HG03575 (cell line): Measurements from ENCODE around the gene MS4A10.

Experiments
- ATAC-seq: cut with Tn5 transposase; IDR thresholded peaks from one replicate; pipeline ENCODE4 v1.9.1; 2021; ENCODE audit not compliant: unreplicated experiment, insufficient number of reproducible peaks, low FRiP score; ENCODE audit errors: extremely low read depth

MS4A10 gene

GRCh38 chr11:60763692-60764369 lies 21.3 kb upstream of the MS4A10 start:
- ATAC-seq, result no peak

DNA sequence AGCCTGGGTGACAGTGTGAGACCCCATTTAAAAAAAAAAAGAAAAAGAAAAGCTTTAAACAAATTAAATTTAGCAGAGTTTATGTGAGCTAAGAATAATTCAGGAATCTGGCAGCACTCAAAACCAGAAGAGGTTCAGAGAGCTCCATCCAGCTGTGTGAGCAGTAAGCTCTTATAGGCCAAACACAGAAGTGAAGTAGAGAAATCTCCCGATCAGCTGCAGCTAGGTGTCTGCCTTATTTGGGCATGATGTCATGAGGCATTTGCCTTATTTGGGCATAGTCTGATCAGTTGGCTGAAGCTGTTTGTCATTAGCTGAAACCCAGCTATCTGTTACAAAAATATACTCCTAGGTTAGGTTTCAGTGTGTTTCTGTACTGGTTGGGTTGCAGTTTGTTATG lies 20.3 kb upstream of the MS4A10 start:
- peak; percentile 43 for ATAC-seq

GRCh38 chr11:60765355-60765754 lies 19.8 kb upstream of the MS4A10 start:
- ATAC-seq, result no peak

DNA sequence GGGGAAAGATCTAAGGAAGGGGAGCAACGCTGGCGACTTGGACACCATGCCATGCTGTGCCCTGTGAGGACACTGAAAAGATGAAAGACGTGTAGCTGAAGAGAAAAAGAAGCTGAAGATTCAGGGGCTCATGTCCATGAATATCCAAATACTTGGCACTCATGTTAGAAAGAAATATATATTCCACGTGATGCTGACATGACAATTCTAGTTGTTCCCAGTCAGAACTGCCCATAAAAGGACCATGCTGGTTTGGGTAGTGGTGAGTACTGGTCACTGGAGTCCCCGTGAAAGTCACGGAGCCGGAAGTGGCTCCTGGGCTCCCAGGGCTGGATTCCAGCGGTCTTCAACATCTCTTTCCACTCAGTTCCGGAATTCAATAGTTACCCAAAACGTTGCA lies 18.6 kb upstream of the MS4A10 start:
- ATAC-seq, result no peak

DNA sequence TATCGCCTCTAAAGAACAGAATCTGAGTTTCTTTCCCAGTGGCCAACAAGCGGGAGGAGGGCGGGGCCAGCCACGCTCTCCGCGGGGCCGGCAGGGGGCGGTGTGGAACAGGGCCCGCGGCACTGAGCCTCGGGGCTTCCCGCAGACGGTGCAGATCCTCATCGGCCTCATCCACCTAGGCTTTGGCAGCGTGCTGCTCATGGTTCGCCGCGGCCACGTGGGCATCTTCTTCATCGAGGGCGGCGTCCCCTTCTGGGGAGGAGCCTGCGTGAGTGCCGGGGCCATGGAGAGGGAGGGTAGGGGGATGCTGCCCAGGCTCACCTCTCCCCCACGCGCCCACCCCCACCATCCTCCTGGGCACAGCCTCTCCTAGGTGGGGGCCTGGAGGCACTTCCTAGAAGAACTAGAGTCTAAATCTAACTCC lies 17.7 kb upstream of the MS4A10 start:
- ATAC-seq, result no peak

DNA sequence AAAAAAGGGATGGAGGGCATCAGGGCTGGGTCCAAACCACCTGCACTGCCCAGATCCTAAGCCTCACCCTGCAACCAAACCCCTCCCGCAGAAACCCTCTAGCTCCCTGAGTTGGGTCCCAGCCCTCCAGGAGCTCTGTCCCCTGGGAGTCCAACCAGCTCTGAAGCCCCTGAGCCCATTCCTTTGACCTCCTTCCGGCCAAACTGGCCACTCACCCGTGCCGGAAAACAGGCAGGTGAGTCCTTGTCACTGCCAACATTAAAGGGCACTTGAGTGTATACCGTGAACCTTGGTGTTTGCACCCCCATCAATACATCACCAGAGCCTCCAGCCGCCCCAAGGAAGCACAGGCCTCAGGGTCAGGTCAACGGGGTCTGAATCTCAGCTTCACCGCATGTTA lies 16.9 kb upstream of the MS4A10 start:
- ATAC-seq, result no peak

DNA sequence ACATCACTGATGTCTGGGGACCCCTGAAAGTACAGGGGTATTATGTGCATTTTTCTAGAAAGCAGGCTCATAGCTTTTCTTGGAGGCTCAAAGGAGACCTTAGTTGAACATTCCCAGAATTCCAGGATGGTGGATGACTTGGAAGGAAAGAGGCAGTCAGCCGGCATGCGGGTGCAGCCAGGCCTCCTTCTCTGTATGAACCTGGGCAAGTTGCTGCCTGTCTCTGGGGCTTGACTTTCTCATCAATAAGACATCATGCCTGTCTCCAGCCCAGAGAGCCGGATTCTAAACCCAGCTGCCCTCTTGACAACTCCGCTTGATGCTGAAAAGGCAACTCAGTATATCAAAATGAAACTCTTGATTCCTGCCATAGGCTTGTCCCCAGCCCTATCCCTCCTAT lies 15.9 kb upstream of the MS4A10 start:
- no peak for ATAC-seq

DNA sequence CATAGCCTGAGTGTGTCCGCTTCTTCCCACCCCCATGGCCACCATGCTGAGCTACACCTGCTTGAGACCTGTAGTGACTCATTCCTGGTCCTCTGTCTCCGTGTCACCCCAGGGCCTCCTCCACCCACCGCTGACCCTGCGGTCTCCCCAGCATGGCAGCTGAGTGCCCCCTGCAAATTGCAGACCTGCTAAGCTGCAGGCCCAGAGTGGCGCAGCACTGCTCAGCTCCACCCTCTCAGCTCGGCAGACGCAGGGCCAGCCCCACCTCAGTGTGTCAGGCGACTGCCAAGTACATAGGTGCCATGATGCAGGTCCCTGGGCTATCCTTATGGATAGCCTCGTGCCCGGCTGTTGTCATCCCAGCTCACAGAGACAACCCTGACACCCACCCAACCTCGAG lies 15.3 kb upstream of the MS4A10 start:
- no peak for ATAC-seq

DNA sequence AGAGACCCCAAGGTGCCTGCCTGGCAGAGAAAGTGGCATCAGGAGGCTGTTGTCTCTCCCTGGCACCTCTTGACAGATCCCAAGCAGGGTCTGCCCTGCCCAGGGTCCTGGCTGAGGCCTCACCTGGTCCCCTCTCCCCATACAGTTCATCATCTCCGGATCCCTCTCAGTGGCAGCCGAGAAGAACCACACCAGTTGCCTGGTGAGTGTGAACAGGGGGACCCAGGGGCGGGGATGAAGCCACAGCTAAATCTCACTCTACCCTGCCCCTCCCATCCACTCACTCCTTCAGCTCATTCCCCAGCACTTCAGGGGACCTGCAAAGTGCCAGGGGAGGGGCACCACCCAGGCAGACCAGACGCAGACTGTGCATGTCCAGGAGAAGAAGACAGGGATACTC lies 14.0 kb upstream of the MS4A10 start:
- no peak for ATAC-seq

DNA sequence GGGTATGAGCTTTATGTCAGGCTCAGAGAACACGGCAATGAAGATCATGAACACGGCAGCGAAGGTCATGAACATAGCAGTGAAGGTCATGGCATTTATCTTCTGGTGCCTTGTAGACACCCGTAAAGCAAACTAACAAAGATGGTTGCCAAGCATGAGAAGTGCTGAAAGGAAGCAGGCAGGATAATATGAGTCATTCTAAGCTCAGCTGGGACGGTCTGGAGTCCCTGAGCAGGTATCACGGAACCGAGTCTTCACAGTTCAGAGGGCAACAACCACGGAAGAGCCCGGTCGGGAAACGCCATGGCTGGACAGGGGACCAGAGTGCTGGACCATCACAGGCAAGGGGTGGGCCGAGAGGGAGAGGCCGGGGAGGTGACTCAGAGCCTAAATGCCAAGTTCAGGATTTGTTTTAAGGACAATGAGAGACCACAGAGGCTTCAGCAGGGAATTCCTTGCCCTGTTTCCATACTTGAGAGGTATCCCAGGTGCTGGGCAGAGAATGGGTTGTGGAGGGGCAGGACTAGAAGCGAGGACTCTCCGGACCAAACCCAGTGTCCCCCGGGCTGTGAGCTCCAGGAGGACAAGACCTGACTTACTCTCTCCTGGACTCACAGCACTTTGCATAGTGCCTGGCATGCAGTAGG lies 13.1 kb upstream of the MS4A10 start:
- ATAC-seq, result no peak

- no peak for ATAC-seq
These were observed 12.5 kb upstream of the MS4A10 start for GRCh38 chr11:60772666-60773065.

GRCh38 chr11:60774726-60775125 lies 10.4 kb upstream of the MS4A10 start:
- ATAC-seq, result no peak

- peak; percentile 57 for ATAC-seq
These were observed 9.6 kb upstream of the MS4A10 start for GRCh38 chr11:60775420-60775961.

DNA sequence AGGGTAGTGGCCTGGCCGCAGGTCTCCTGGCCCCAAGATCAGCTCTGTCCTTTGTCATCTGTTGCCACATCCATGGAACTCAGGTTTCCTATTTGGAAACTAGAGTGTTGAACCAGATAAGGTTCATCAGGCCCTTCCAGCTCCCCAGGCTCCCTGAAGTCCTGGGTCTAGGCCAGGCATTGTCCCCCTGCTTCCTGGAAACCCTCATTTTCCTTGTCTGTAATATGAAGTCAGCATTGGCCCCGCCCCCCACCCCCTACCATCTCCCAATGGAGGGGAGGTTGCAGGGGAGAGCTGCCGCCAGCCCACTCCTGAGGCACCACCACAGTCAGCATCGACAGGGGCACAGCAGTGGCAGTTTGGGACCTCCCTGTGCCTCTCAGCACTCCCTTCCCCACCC lies 9.0 kb upstream of the MS4A10 start:
- no peak for ATAC-seq

- ATAC-seq, result no peak
These were observed 8.0 kb upstream of the MS4A10 start for GRCh38 chr11:60777106-60777505.

DNA sequence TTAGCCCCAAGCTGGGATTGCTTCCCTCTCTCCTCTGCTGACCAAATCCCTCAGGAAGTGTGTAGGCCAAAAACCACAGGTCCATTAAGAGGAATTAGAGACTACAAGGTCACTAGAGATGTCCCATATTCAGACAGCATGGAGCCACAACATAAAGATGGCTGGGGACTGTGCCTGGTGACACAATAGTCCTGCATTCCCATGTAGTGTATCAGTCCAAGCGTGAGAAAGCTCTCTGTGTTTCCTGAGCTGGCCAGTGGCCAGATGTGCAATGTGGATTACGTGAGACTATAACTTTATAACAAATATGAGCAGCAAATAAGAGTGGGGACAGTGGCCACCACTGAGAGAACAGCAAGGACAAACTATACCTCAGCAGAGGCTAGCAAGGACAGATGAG lies 7.6 kb upstream of the MS4A10 start:
- no peak for ATAC-seq

DNA sequence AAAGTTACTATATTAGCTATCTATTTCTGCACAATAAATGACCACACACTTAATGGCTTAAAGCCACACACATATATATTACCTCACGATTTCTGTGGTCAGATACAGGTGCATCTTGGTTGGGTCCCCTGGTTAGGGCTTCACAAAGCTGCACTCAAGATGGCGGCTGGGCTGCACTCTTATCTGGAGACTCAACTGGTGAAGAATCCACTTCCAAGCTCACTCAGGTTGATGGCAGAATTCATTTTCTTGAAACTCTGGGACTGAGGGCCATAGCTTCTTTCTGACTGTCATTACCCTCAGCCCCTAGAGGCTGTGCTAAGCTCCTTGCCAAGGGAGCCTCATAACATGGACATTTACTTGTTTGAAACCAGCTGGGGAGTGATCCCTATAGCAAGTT lies 5.1 kb upstream of the MS4A10 start:
- ATAC-seq, result no peak

DNA sequence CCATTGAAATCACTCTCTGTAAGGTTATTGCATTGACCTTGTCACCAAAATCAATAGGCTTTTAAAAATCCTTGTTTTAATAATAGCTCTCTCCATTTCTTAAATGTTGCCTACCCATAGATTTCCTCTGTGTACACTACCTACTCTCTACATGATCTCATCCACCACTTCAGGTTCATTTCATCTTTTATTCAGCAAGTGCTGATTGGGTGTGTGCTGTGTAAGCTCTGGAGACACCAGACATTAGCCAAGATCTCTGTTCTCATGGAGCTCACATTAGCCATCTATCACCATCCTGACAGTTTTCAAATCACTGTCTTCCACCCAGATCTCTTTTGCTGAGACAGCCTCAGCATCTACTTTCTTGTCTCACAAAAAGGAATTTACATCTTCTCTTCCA lies 4.4 kb upstream of the MS4A10 start:
- no peak for ATAC-seq

DNA sequence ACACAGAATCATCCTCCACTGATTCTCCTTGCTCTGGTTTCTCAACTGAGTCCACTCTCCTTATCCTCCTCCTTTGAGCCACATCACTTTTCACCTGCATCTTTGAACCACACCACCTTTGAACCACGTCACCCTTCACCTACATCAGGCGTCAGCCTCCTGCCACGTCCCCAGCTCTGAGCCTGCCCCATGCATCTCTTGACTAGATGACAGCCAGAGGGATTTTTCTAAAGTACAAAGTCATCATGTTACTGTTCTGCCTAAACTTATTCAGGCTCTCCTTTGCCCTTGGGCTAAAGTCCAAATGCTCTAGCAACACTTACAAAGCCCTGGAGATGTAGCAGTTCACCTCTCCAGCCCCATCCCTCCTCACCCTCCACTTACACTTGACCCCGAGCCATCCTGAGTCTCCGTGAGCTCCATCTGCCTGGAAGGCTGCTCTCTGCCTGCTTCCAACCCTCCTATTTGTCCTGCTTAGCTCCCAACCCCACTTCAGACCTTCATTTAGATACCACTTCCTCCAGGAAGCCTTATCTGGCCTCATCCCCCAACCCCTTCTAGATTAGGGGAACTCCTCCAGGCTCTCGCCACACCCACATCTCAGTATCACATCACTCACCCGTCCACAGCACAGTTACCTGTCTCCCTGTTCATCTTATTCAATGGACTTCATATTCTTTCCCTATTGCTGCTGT lies 3.7 kb upstream of the MS4A10 start:
- no peak for ATAC-seq

- no peak for ATAC-seq
These were observed 3.2 kb upstream of the MS4A10 start for GRCh38 chr11:60781981-60782316.
